SU-DHL-6 (cell line): Measurements from ENCODE around the gene PGAP6.

Experiments used
- EZH2phosphoT487 ChIP-seq: fragments of 200-600 bp; sonication (generic), shearing (Covaris generic); conservative IDR thresholded peaks from 2 replicates; pipeline ENCODE4 v1.6.1; 2018; ENCODE audit warnings: mild to moderate bottlenecking, antibody characterized with exemption, low read length, moderate library complexity, mixed read lengths
- TF ChIP-seq, protein P1 (sequence below): fragments of 200-600 bp; sonication (generic); IDR thresholded peaks from one replicate; pipeline ENCODE4 v1.5.1; 2017; ENCODE audit warnings: antibody characterized with exemption, mild to moderate bottlenecking, low read length, moderate library complexity; ENCODE audit not compliant: insufficient read depth, poor library complexity, severe bottlenecking

DNA sequence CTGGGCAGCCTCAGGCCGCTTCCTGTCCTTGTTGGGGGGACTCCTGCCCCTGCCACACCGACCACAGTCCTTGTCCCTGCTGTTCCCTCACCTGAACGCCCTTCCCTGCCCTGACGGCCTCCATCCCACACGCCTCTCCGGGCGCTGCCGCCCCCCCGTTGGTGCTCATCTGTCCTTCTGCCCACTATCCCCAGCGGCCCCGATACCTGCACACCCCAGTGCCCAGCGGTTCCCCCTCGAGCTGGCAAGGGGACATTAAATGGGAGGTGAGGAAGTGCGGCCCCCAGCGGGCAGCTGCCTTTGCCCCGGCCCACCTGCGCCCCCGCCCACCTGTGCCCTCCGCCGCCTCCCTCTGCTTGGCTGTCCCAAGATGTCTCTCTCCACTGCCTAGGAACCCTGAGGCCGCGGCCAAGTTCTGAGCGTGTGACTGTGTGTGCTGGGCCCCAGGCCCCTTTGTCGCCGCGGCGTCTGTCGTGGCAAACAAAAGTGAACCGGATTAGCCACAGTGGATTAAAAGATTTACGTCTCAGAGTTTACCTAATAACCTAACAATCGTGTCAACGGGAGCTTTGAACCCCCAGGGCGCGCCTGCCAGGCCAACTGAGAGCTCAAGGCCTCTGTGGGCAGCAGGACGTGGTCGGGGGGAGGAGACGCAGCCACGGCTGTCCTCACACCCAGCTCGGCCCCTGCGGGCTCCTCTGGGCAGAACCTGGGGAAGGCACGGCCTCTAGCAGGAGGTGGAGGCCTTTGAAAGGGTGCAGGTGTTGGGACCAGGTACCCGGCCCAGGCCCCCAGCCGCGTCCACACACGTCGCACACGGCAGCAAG, 21.7 kb downstream of the PGAP6 start:
- TF ChIP-seq, protein P1, sequence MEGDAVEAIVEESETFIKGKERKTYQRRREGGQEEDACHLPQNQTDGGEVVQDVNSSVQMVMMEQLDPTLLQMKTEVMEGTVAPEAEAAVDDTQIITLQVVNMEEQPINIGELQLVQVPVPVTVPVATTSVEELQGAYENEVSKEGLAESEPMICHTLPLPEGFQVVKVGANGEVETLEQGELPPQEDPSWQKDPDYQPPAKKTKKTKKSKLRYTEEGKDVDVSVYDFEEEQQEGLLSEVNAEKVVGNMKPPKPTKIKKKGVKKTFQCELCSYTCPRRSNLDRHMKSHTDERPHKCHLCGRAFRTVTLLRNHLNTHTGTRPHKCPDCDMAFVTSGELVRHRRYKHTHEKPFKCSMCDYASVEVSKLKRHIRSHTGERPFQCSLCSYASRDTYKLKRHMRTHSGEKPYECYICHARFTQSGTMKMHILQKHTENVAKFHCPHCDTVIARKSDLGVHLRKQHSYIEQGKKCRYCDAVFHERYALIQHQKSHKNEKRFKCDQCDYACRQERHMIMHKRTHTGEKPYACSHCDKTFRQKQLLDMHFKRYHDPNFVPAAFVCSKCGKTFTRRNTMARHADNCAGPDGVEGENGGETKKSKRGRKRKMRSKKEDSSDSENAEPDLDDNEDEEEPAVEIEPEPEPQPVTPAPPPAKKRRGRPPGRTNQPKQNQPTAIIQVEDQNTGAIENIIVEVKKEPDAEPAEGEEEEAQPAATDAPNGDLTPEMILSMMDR: no peak
- no peak for TF ChIP-seq EZH2phosphoT487
